ENCODE results near the gene AKAIN1. TPM values are rescaled to one million over a fixed set of nuclear protein-coding genes. Genes with fewer than 3 reads are reported as not detected.

Gene AKAIN1
- total RNA-seq, 4 donors from 2014 or later: not detected

DNA sequence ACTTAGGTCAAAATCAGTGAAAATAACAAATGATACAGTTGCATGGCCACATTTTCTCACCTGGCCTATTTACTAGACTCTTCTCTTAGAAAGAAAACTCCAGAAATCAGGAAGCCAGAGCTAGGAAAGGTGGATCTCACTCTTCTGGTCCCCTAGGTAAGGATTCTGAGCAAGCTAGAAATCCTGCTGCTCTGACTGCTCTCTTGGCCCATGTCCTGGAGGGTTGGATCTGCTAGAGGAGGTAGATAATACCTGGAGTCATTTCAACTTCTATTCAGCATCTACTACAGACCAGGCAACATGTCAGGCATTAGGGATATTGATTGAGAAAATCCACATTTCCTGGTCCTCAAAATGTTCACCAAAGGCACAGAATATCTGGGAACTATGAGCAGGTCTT is 34.9 kb downstream of the AKAIN1 start:
- intact Hi-C loops (cut with DNase I): no loop called here
- DNase-seq: no peak
- Histone ChIP-seq H3K36me3 (no peaks in the 10 kb centered on the region), H3K4me1 (no peaks in the 10 kb centered on the region), H3K27ac (no peak overlapping the region), H3K9me3 (no peaks in the 10 kb centered on the region), H3K27me3 (no peaks in the 10 kb centered on the region), H3K4me3 (replicated peaks in 1 of 3) (no peak overlapping the region)
- TF ChIP-seq POLR2A (IDR thresholded peaks at IDR 0.05): no peak
- TF ChIP-seq, protein P1, sequence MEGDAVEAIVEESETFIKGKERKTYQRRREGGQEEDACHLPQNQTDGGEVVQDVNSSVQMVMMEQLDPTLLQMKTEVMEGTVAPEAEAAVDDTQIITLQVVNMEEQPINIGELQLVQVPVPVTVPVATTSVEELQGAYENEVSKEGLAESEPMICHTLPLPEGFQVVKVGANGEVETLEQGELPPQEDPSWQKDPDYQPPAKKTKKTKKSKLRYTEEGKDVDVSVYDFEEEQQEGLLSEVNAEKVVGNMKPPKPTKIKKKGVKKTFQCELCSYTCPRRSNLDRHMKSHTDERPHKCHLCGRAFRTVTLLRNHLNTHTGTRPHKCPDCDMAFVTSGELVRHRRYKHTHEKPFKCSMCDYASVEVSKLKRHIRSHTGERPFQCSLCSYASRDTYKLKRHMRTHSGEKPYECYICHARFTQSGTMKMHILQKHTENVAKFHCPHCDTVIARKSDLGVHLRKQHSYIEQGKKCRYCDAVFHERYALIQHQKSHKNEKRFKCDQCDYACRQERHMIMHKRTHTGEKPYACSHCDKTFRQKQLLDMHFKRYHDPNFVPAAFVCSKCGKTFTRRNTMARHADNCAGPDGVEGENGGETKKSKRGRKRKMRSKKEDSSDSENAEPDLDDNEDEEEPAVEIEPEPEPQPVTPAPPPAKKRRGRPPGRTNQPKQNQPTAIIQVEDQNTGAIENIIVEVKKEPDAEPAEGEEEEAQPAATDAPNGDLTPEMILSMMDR (IDR thresholded peaks at IDR 0.05): no peak

DNA sequence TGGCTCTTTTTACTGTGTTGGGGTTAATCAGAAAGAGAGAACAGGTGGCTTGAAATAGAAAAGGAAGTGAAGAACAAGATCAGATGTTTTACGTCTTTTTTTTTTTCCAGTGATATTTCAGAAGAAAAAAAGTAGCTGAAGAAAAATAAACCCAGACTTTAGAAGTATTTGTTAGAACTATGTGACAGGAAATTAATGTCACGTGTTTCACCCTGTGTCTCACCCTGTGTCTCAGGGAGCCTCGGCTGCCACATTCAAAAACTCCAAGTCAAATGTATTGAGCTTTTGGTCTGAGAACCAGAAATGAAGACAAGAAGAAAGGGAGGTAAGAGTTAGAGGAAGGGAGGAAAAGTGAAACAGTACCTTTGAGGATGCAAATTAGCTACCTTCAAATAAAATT is 38.0 kb downstream of the AKAIN1 start:
- H3K36me3 ChIP-seq: no peaks in the 10 kb centered on the region
- WGBS, 2 donors: 43 to 47% methylated on average over 3 of the region's 3 CpGs
- no peak overlapping the region for H3K27ac ChIP-seq
- no peak for DNase-seq
- H3K27me3 ChIP-seq: no peaks in the 10 kb centered on the region
- no peaks in the 10 kb centered on the region for H3K4me1 ChIP-seq
- intact Hi-C loops (cut with DNase I): no loop called here
- no peak overlapping the region for H3K4me3 ChIP-seq (replicated peaks in 1 of 3)
- TF ChIP-seq, protein P1 (IDR thresholded peaks at IDR 0.05): no peak
- no peak for TF ChIP-seq POLR2A (IDR thresholded peaks at IDR 0.05)
- H3K9me3 ChIP-seq: no peaks in the 10 kb centered on the region

DNA sequence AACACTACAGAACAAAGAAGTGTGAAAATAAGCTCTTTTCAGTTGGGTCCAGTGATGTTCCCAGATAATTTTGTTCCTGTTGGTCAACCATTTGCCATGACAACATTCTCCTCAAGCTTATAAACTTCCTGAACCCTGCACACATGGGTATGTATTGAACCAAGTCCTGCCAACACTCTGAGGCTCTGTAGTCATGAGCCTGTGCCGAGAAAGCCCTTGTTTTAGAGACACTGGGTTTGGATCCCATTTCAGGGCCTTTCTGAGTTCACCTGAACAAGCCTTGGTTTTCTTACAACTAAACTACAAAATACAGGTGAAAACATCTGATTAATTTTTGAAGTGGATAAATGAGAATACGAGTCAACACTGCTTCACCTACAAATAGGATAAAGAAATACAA is 38.5 kb downstream of the AKAIN1 start:
- Histone ChIP-seq H3K27ac (no peak overlapping the region), H3K9me3 (no peaks in the 10 kb centered on the region), H3K4me1 (no peaks in the 10 kb centered on the region), H3K4me3 (replicated peaks in 1 of 3) (no peak overlapping the region), H3K36me3 (no peaks in the 10 kb centered on the region), H3K27me3 (no peaks in the 10 kb centered on the region)
- intact Hi-C loops (cut with DNase I): no loop called here
- no peak for DNase-seq
- TF ChIP-seq, protein P1 (IDR thresholded peaks at IDR 0.05): no peak
- no peak for TF ChIP-seq POLR2A (IDR thresholded peaks at IDR 0.05)
- WGBS, 2 donors: 70 to 77% methylated on average over 2 of the region's 2 CpGs

DNA sequence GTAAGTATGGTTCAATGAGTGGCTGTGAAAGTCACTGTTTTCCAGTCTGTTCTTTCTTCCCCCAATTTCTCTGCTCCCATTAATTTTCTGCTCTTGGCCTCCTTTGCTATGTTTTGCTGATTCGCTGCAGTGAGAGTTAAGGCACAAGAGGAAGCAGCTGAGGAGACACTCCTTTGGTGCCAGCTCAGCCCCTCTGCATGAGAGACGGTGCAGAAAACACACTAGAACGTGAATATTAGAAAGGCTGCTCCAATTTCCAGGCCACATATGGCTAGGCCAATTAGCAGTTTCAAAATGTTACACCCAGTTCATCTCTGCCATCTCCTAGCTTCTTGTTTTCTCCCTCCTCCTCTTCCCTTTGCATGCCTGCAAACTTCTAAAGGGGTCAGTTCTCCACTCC is 38.9 kb downstream of the AKAIN1 start:
- intact Hi-C loops (cut with DNase I): no loop called here
- H3K36me3 ChIP-seq: no peaks in the 10 kb centered on the region
- H3K27me3 ChIP-seq: no peaks in the 10 kb centered on the region
- DNase-seq: no peak
- no peak overlapping the region for H3K4me3 ChIP-seq (replicated peaks in 1 of 3)
- no peaks in the 10 kb centered on the region for H3K9me3 ChIP-seq
- no peak overlapping the region for H3K27ac ChIP-seq
- TF ChIP-seq, protein P1 (IDR thresholded peaks at IDR 0.05): no peak
- TF ChIP-seq POLR2A (IDR thresholded peaks at IDR 0.05): no peak
- no peaks in the 10 kb centered on the region for H3K4me1 ChIP-seq
- WGBS, 2 donors: 58 to 67% methylated on average over 3 of the region's 3 CpGs

DNA sequence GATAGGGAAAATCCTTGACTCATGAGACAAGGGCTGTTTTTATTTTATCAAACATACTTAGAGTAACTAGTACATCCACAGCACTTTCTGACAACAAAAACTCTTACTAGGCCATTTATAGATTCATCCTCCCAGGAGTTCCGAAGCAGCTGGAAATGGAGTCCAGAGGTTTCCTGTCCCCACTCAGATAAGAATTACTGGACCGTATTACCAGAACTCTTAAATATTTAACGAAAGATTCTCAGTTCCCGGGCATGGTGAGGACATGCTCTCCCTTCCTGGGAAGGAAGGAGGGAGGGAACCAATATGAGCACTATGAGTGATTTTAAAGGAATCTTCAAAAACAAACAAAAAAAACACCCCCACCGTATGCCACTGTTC is 41.2 kb downstream of the AKAIN1 start:
- TF ChIP-seq, protein P1 (IDR thresholded peaks at IDR 0.05): no peak
- TF ChIP-seq POLR2A (IDR thresholded peaks at IDR 0.05): no peak
- no peaks in the 10 kb centered on the region for H3K36me3 ChIP-seq
- no peaks in the 10 kb centered on the region for H3K9me3 ChIP-seq
- DNase-seq: no peak
- WGBS, 2 donors: 58 to 62% methylated on average over 5 of the region's 5 CpGs
- intact Hi-C loops (cut with DNase I): no loop called here
- H3K27ac ChIP-seq: no peak overlapping the region
- no peaks in the 10 kb centered on the region for H3K4me1 ChIP-seq
- H3K27me3 ChIP-seq: no peaks in the 10 kb centered on the region
- no peak overlapping the region for H3K4me3 ChIP-seq (replicated peaks in 1 of 3)
